HepG2 (cell line): ENCODE measurements around the gene ANAPC16. TPM values are rescaled to one million over a fixed set of nuclear protein-coding genes. Genes with fewer than 3 reads are reported as not detected.

Experiments
- GATAD1 ChIP-seq: IDR thresholded peaks from 2 replicates; pipeline ENCODE4 v1.6.1; 2016; ENCODE audit warnings: missing genetic modification reagents, missing compliant biosample characterization
- JUNB ChIP-seq: sonication (generic); formaldehyde crosslinking; IDR thresholded peaks from 2 replicates; pipeline ENCODE4 v1.8.0; 2022; ENCODE audit warnings: missing genetic modification reagents, mild to moderate bottlenecking, borderline replicate concordance
- KDM5B ChIP-seq: sonication (generic); formaldehyde crosslinking; IDR thresholded peaks from 2 replicates; pipeline ENCODE4 v1.4.0; 2020; ENCODE audit warnings: missing genetic modification reagents, mild to moderate bottlenecking, borderline replicate concordance
- MAFG ChIP-seq: sonication (generic); formaldehyde crosslinking; IDR thresholded peaks from 2 replicates; pipeline ENCODE4 v1.5.1; 2020; ENCODE audit warnings: mild to moderate bottlenecking, missing genetic modification reagents
- MBNL3 ChIP-seq: fragments of 250-450 bp; sonication (Bioruptor Pico); conservative IDR thresholded peaks from 2 replicates; pipeline ENCODE4 v1.8.0; 2022; ENCODE audit warnings: mild to moderate bottlenecking, inconsistent platforms
- PHF5A ChIP-seq: IDR thresholded peaks from one replicate; pipeline ENCODE4 v1.6.1; 2018; ENCODE audit warnings: low read depth, missing genetic modification reagents; ENCODE audit not compliant: unreplicated experiment
- SATB2 ChIP-seq: sonication (generic); formaldehyde crosslinking; IDR thresholded peaks from 2 replicates; pipeline ENCODE4 v1.5.0; 2020; ENCODE audit warnings: missing genetic modification reagents
- TAF1 ChIP-seq: sonication (generic); formaldehyde crosslinking; IDR thresholded peaks from 2 replicates; pipeline ENCODE4 v1.4.0; 2020; ENCODE audit warnings: missing genetic modification reagents
- U2AF2 ChIP-seq: fragments of 200-400 bp; formaldehyde crosslinking; IDR thresholded peaks from 2 replicates; pipeline ENCODE4 v1.6.1; 2017; ENCODE audit warnings: low read depth, mild to moderate bottlenecking, low read length
- ZFP37 ChIP-seq: sonication (generic); formaldehyde crosslinking; IDR thresholded peaks from 2 replicates; pipeline ENCODE4 v1.4.0; 2020; ENCODE audit warnings: missing genetic modification reagents, borderline replicate concordance
- ZFY ChIP-seq: sonication (generic); formaldehyde crosslinking; IDR thresholded peaks from 2 replicates; pipeline ENCODE4 v1.4.0; 2020; ENCODE audit warnings: missing genetic modification reagents
- ZNF280D ChIP-seq: sonication (generic); formaldehyde crosslinking; IDR thresholded peaks from 2 replicates; pipeline ENCODE4 v1.5.1; 2020; ENCODE audit warnings: mild to moderate bottlenecking, missing genetic modification reagents
- ZNF432 ChIP-seq: sonication (generic); formaldehyde crosslinking; IDR thresholded peaks from 2 replicates; pipeline ENCODE4 v1.5.0; 2020; ENCODE audit warnings: missing genetic modification reagents, mild to moderate bottlenecking, borderline replicate concordance
- ZNF879 ChIP-seq: sonication (generic); formaldehyde crosslinking; IDR thresholded peaks from 2 replicates; pipeline ENCODE4 v1.8.1; 2023; ENCODE audit warnings: missing genetic modification reagents
- ZSCAN22 ChIP-seq: sonication (generic); formaldehyde crosslinking; IDR thresholded peaks from 2 replicates; pipeline ENCODE4 v1.4.0; 2020; ENCODE audit warnings: mild to moderate bottlenecking, missing genetic modification reagents
- polyA plus RNA-seq, 8 experiments: library from polyadenylated mRNA; depleted of rRNA in 3 of 8; stranded (reverse) in 7 of 8; unstranded in 1 of 8; fragments of >200 nt; fragmentation: Illumina TruSeq in 4 of 8; extraction: Trizol in 4 of 8; gene quantifications; 2 replicates each; pipeline versions ENCODE4 v1.2.1 to v1.2.3, GENCODE V29; 2011 to 2016; ENCODE audit warnings: low read depth in 4 of 8, missing spikeins in 1 of 8, mixed read lengths in 1 of 8; ENCODE audit not compliant: insufficient read depth in 1 of 8
- total RNA-seq, 5 experiments: library from RNA; depleted of rRNA; stranded (reverse); fragments of >200 nt; fragmentation: Illumina TruSeq; extraction: Trizol; gene quantifications; 2 replicates each; pipeline ENCODE4 v1.2.3, GENCODE V29; 2016; ENCODE audit warnings: low read depth in 1 of 5
- TF ChIP-seq, protein P1 (sequence below): sonication (generic); formaldehyde crosslinking; IDR thresholded peaks from 2 replicates; pipeline ENCODE4 v1.8.0; 2022; ENCODE audit warnings: mild to moderate bottlenecking, missing genetic modification reagents, borderline replicate concordance
- TF ChIP-seq, protein P2 (sequence below): sonication (generic); formaldehyde crosslinking; IDR thresholded peaks from 2 replicates; pipeline ENCODE4 v1.4.0; 2020; ENCODE audit warnings: missing genetic modification reagents
- TF ChIP-seq, protein P3 (sequence below): sonication (generic); formaldehyde crosslinking; IDR thresholded peaks from 2 replicates; pipeline ENCODE4 v1.9.0; 2022; ENCODE audit warnings: low read depth, missing genetic modification reagents

The ANAPC16 gene
- total and polyA plus RNA-seq, 2 of the 13 experiments (the other 11 are each of a cell fraction or from before 2014, with no cell fraction given) = 74.8 to 89.4 TPM

- TF ChIP-seq ZNF280D (CRISPR knock-in tag) (no peak), JUNB (CRISPR knock-in tag) (no peak), MBNL3 (CRISPR knock-in tag) (no peak), ZFY (peak; percentile 51), KDM5B (CRISPR knock-in tag) (no peak; the same call in 1 of the 2 replicates), TAF1 (CRISPR knock-in tag) (no peak), MAFG (CRISPR knock-in tag) (no peak), ZNF432 (no peak), ZFP37 (CRISPR knock-in tag) (no peak), ZSCAN22 (no peak; the same call in 1 of the 2 replicates), GATAD1 (CRISPR knock-in tag) (peak; percentile 43; the same call in 1 of the 2 replicates), U2AF2 (no peak), ZNF879 (CRISPR knock-in tag) (peak; percentile 60; the same call in 1 of the 2 replicates), SATB2 (CRISPR knock-in tag) (no peak), PHF5A (CRISPR knock-in tag) (no peak)
- TF ChIP-seq, protein P1, sequence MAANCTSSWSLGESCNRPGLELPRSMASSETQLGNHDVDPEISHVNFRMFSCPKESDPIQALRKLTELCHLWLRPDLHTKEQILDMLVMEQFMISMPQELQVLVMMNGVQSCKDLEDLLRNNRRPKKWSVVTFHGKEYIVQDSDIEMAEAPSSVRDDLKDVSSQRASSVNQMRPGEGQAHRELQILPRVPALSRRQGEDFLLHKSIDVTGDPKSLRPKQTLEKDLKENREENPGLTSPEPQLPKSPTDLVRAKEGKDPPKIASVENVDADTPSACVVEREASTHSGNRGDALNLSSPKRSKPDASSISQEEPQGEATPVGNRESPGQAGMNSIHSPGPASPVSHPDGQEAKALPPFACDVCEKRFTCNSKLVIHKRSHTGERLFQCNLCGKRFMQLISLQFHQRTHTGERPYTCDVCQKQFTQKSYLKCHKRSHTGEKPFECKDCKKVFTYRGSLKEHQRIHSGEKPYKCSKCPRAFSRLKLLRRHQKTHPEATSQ (CRISPR knock-in tag) = no peak
- TF ChIP-seq, protein P2, sequence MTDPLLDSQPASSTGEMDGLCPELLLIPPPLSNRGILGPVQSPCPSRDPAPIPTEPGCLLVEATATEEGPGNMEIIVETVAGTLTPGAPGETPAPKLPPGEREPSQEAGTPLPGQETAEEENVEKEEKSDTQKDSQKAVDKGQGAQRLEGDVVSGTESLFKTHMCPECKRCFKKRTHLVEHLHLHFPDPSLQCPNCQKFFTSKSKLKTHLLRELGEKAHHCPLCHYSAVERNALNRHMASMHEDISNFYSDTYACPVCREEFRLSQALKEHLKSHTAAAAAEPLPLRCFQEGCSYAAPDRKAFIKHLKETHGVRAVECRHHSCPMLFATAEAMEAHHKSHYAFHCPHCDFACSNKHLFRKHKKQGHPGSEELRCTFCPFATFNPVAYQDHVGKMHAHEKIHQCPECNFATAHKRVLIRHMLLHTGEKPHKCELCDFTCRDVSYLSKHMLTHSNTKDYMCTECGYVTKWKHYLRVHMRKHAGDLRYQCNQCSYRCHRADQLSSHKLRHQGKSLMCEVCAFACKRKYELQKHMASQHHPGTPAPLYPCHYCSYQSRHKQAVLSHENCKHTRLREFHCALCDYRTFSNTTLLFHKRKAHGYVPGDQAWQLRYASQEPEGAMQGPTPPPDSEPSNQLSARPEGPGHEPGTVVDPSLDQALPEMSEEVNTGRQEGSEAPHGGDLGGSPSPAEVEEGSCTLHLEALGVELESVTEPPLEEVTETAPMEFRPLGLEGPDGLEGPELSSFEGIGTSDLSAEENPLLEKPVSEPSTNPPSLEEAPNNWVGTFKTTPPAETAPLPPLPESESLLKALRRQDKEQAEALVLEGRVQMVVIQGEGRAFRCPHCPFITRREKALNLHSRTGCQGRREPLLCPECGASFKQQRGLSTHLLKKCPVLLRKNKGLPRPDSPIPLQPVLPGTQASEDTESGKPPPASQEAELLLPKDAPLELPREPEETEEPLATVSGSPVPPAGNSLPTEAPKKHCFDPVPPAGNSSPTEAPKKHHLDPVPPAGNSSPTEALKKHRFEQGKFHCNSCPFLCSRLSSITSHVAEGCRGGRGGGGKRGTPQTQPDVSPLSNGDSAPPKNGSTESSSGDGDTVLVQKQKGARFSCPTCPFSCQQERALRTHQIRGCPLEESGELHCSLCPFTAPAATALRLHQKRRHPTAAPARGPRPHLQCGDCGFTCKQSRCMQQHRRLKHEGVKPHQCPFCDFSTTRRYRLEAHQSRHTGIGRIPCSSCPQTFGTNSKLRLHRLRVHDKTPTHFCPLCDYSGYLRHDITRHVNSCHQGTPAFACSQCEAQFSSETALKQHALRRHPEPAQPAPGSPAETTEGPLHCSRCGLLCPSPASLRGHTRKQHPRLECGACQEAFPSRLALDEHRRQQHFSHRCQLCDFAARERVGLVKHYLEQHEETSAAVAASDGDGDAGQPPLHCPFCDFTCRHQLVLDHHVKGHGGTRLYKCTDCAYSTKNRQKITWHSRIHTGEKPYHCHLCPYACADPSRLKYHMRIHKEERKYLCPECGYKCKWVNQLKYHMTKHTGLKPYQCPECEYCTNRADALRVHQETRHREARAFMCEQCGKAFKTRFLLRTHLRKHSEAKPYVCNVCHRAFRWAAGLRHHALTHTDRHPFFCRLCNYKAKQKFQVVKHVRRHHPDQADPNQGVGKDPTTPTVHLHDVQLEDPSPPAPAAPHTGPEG (CRISPR knock-in tag) = no peak
- TF ChIP-seq, protein P3, sequence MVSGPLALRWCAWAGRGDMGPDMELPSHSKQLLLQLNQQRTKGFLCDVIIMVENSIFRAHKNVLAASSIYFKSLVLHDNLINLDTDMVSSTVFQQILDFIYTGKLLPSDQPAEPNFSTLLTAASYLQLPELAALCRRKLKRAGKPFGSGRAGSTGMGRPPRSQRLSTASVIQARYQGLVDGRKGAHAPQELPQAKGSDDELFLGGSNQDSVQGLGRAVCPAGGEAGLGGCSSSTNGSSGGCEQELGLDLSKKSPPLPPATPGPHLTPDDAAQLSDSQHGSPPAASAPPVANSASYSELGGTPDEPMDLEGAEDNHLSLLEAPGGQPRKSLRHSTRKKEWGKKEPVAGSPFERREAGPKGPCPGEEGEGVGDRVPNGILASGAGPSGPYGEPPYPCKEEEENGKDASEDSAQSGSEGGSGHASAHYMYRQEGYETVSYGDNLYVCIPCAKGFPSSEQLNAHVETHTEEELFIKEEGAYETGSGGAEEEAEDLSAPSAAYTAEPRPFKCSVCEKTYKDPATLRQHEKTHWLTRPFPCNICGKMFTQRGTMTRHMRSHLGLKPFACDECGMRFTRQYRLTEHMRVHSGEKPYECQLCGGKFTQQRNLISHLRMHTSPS = peak; percentile 97
Observed at GRCh38 chr10:72274730-72275350, 59.0 kb downstream of the ANAPC16 start (continued).
